Transverse colon (tissue), 4 donors: ENCODE measurements around the gene PRDM12. TPM values are rescaled to one million over a fixed set of nuclear protein-coding genes. Genes with fewer than 3 reads are reported as not detected.

ENCODE experiments used
- DNase-seq: peaks from one replicate; pipeline ENCODE4 v3.0.0-alpha.2; 2019
- H3K27ac ChIP-seq, 4 donors: fragments of 200-600 bp; sonication (generic); 2 replicates each; pipeline ENCODE4 v1.5.1; 2016 to 2018; ENCODE audit warnings: inconsistent platforms in 4 of 4
- H3K27me3 ChIP-seq: fragments of 200-600 bp; sonication (generic); 2 replicates; pipeline ENCODE4 v1.5.1; 2017; ENCODE audit warnings: inconsistent platforms
- H3K36me3 ChIP-seq, 4 donors: fragments of 200-600 bp; sonication (generic); 2 replicates each; pipeline ENCODE4 v1.5.1; 2017 to 2019; ENCODE audit warnings: inconsistent platforms in 4 of 4
- H3K4me1 ChIP-seq, 4 donors: fragments of 200-600 bp; sonication (generic); 2 replicates each; pipeline ENCODE4 v1.5.1; 2017 to 2020; ENCODE audit warnings: inconsistent platforms in 4 of 4
- H3K4me3 ChIP-seq, 4 donors: fragments of 200-600 bp; sonication (generic); 1 replicate in 1 of 4; 2 replicates in 3 of 4; pipeline versions ENCODE4 v1.5.1 to v1.6.1; 2017 to 2019; ENCODE audit warnings: inconsistent platforms in 4 of 4
- H3K9me3 ChIP-seq, 2 donors: fragments of 200-600 bp; sonication (generic); 2 replicates each; pipeline ENCODE4 v1.5.1; 2017 to 2019; ENCODE audit warnings: inconsistent platforms in 2 of 2
- EP300 ChIP-seq: sonication (generic); formaldehyde crosslinking; IDR thresholded peaks from one replicate; pipeline ENCODE4 v1.6.1; 2017; ENCODE audit warnings: antibody characterized with exemption, low read depth
- POLR2A ChIP-seq: fragments of 450-650 bp; IDR thresholded peaks from one replicate; pipeline ENCODE4 v1.6.1; 2016; ENCODE audit warnings: antibody characterized with exemption, mild to moderate bottlenecking, moderate library complexity
- POLR2AphosphoS5 ChIP-seq, 3 donors: sonication (generic); formaldehyde crosslinking; IDR thresholded peaks; one replicate each; pipeline ENCODE4 v1.6.1; 2016; ENCODE audit warnings: antibody characterized with exemption in 3 of 3
- WGBS, 2 donors: methylation state at CpG; one replicate each; pipeline ENCODE4 v1.1.5; 2018; ENCODE audit warnings: low coverage in 1 of 2; 5-methylcytosine and 5-hydroxymethylcytosine counted together
- in situ Hi-C, 4 donors: fragments of 200-750 bp; cut with MboI; loops; one replicate each; pipeline versions ENCODE4 v1.15.0 to v1.15.1; 2017; ENCODE audit warnings: low sequenced_read_pairs in 3 of 4, low pct_ligation_motif_present in 1 of 4, low pct_unique_long_range_greater_than_20kb in 1 of 4
- intact Hi-C: fragments of 100-400 bp; cut with DNase I; formaldehyde crosslinking; loops from one replicate; pipeline ENCODE4 v1.15.1; 2023; ENCODE audit warnings: low total_unique reads
- total RNA-seq, 4 donors: library from RNA; depleted of rRNA; stranded (reverse); fragments of >200 nt; gene quantifications; one replicate each; pipeline ENCODE4 v1.1.0, GENCODE V29; 2016
- TF ChIP-seq, protein P1 (sequence below), 5 experiments: fragments of 200-600 bp in 3 of 5; fragments of 450-650 bp in 2 of 5; sonication (generic) in 3 of 5; IDR thresholded peaks; 1 replicate in 2 of 5; 2 replicates in 3 of 5; pipeline ENCODE4 v1.5.1; 2016 to 2017; ENCODE audit warnings: antibody characterized with exemption in 5 of 5, inconsistent platforms in 3 of 5, mild to moderate bottlenecking in 2 of 5, moderate library complexity in 1 of 5

The PRDM12 gene
- total RNA-seq, 4 donors from 2014 or later: not detected

DNA sequence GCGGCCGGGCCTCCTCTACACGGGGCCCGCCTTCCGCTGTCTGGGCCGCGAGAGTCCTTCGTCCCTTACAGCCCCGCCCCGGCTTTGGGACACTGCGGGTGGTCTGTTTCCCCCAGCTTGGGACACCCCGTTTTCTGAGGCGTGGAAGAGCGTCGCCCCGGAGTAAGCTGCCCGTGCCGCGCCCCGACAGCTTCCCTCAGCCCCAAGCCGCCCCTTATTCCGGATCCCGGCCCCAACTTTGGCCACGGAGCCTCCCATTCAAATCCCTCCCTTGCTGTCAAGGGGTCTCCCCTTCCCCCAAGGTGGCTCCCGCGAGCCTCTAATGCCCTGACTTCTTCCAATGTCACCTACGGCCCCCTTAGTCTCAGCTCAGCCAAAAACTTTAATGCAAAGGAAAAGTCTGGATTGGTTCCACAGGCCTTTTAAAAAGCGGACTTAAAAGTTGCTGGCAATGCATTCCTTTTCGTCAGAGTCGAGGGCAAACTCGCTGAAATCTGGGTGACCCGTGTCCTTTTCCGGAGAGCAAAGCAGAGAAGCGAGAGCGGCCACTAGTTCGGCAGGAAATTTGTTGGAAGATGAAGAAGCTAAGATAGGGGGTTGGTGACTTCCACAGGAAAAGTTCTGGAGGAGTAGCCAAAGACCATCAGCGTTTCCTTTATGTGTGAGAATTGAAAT lies 49.0 kb downstream of the PRDM12 start:
- peak overlapping the region; percentile 78 to 97 (median 94) for H3K4me3 ChIP-seq
- no peak for TF ChIP-seq EP300
- TF ChIP-seq POLR2A: no peak
- TF ChIP-seq POLR2AphosphoS5 (IDR thresholded peaks at IDR 0.05): no peak
- TF ChIP-seq, protein P1, sequence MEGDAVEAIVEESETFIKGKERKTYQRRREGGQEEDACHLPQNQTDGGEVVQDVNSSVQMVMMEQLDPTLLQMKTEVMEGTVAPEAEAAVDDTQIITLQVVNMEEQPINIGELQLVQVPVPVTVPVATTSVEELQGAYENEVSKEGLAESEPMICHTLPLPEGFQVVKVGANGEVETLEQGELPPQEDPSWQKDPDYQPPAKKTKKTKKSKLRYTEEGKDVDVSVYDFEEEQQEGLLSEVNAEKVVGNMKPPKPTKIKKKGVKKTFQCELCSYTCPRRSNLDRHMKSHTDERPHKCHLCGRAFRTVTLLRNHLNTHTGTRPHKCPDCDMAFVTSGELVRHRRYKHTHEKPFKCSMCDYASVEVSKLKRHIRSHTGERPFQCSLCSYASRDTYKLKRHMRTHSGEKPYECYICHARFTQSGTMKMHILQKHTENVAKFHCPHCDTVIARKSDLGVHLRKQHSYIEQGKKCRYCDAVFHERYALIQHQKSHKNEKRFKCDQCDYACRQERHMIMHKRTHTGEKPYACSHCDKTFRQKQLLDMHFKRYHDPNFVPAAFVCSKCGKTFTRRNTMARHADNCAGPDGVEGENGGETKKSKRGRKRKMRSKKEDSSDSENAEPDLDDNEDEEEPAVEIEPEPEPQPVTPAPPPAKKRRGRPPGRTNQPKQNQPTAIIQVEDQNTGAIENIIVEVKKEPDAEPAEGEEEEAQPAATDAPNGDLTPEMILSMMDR (IDR thresholded peaks at IDR 0.05): no peak
- 0 to 1% methylated on average over 9 to 20 of the region's 37 CpGs for WGBS, 2 donors
- peaks cover 0 to 41% (median 27%) of the 10 kb centered on the region in 4 donors for H3K4me1 ChIP-seq
- in situ Hi-C loops: loop anchor here in 1 of 4 donors (10.0 kb wide), 1 partner anchor 51 kb away; no protein-coding TSS in a partner anchor
- peak overlapping the region; percentile 96 to 99 (median 98) for H3K27ac ChIP-seq
- intact Hi-C loops: loop anchor here (5.0 kb wide), 1 partner anchor 149 kb away; no protein-coding TSS in a partner anchor
- no peaks in the 10 kb centered on the region for H3K9me3 ChIP-seq
- H3K36me3 ChIP-seq: no peaks in the 10 kb centered on the region
- peak; percentile 29 for DNase-seq
- H3K27me3 ChIP-seq: no peaks in the 10 kb centered on the region

DNA sequence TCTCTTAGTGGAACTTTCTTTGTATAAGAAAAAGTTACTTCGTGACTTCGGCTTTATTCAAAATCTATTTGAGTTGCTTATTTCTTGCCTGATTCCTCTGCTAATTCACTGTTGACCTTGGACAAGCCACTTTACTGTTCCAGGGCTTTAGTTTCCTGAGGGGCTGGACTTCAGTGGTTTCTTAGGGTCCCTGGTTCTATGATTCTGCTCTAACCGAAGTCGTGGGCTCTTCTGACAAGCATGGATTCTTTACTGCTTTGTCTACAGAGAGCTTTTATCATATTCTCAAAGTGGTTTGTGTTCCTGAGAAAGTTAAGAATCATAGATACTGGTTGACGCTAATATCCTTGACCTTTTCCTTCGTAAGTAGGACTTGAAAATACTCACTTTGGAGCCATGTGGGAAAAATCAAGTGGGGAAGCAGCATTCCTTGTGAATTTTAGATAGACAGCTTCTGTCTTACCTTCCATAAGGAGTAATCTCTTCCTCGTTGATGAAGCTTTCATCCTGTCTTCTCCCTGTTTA lies 50.3 kb downstream of the PRDM12 start:
- Histone ChIP-seq H3K36me3 (no peaks in the 10 kb centered on the region), H3K27ac (peak overlapping the region; percentile 96 to 99 (median 98)), H3K27me3 (no peaks in the 10 kb centered on the region), H3K4me3 (peak overlapping the region in 3 of 4 donors; percentile 78 to 97 (median 94)), H3K9me3 (no peaks in the 10 kb centered on the region), H3K4me1 (peaks cover 0 to 41% (median 27%) of the 10 kb centered on the region in 4 donors)
- TF ChIP-seq POLR2AphosphoS5 (IDR thresholded peaks at IDR 0.05) (no peak), POLR2A (no peak), EP300 (no peak)
- TF ChIP-seq, protein P1 (IDR thresholded peaks at IDR 0.05): no peak
- WGBS, 2 donors: 4 to 23% methylated on average over 5 to 7 of the region's 7 CpGs
- intact Hi-C loops (loop anchor here (5.0 kb wide), 1 partner anchor 148 kb away; no protein-coding TSS in a partner anchor), in situ Hi-C loops (loop anchor here in 1 of 4 donors (10.0 kb wide), 1 partner anchor 50 kb away; no protein-coding TSS in a partner anchor)
- DNase-seq: no peak

DNA sequence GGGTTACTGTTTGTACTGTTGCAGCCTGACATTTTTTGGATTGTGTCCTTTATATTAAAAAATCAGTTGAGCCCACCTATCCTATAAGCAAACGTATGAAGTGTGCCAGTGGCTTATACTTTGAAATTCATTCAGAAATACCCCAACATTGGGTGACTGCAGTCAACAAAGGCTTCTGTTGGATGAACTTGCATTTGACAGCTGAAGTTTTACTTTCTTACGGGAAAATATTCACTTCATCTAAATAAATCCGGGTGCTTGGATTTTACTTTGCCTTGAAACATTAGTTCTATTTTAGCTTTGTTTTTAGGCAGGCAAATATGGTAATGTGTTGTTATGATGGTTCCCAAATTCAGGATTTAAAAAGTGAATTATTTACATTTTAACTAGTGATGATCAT lies 50.9 kb downstream of the PRDM12 start:
- TF ChIP-seq POLR2A (no peak), EP300 (no peak), POLR2AphosphoS5 (IDR thresholded peaks at IDR 0.05) (no peak)
- TF ChIP-seq, protein P1 (IDR thresholded peaks at IDR 0.05): no peak
- Histone ChIP-seq H3K9me3 (no peaks in the 10 kb centered on the region), H3K27me3 (no peaks in the 10 kb centered on the region), H3K27ac (peak overlapping the region; percentile 96 to 99 (median 98)), H3K4me1 (peaks cover 0 to 41% (median 27%) of the 10 kb centered on the region in 4 donors), H3K4me3 (peak overlapping the region in 3 of 4 donors; percentile 78 to 97 (median 94)), H3K36me3 (no peaks in the 10 kb centered on the region)
- in situ Hi-C loops: loop anchor here in 1 of 4 donors (10.0 kb wide), 1 partner anchor 50 kb away; no protein-coding TSS in a partner anchor
- no peak for DNase-seq
- intact Hi-C loops: no loop called here
- 15 to 28% methylated on average over 3 of the region's 3 CpGs for WGBS, 2 donors

DNA sequence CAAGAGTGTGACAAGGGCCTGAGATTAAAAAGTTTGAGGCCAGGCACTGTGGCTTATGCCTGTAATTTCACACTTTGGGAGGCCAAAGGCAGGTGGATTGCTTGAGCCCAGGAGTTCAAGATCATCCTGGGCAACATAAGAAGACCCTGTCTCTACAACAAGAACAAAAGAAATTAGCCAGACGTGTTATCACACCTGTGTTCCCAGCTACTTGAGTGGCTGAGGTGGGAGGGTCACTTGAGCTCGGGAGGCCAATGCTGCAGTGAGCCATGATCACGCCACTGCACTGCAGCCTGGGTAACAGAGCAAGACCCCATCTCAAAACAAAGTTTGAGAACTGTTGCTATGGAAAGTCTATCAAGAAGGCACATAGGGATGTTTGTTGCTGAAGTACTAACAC lies 54.2 kb downstream of the PRDM12 start:
- in situ Hi-C loops: loop anchor here in 1 of 4 donors (10.0 kb wide), 1 partner anchor 46 kb away; no protein-coding TSS in a partner anchor
- H3K4me3 ChIP-seq: no peak overlapping the region
- DNase-seq: no peak
- 77% methylated on average over 3 of the region's 3 CpGs; no CpG with 5 or more reads in 1 of the 2 donors for WGBS, 2 donors
- H3K4me1 ChIP-seq: peaks cover 0 to 35% (median 21%) of the 10 kb centered on the region in 4 donors
- H3K36me3 ChIP-seq: no peaks in the 10 kb centered on the region
- TF ChIP-seq, protein P1 (IDR thresholded peaks at IDR 0.05): no peak
- no peak for TF ChIP-seq EP300
- no peak for TF ChIP-seq POLR2AphosphoS5 (IDR thresholded peaks at IDR 0.05)
- TF ChIP-seq POLR2A: no peak
- H3K27ac ChIP-seq: no peak overlapping the region
- intact Hi-C loops: no loop called here
- H3K27me3 ChIP-seq: no peaks in the 10 kb centered on the region
- no peaks in the 10 kb centered on the region for H3K9me3 ChIP-seq
